ENCODE measurements around the gene WBP2. TPM values are rescaled to one million over a fixed set of nuclear protein-coding genes. Genes with fewer than 3 reads are reported as not detected.

The WBP2 gene
- total and polyA plus RNA-seq, 5 donors from 2014 or later = 77.7 to 118 (median 92.2) TPM

GRCh38 chr17:75844530-75845057 lies 10.5 kb downstream of the WBP2 start:
- peak overlapping the region; percentile 41 for H3K4me3 ChIP-seq (ENCODE audit: low read depth, low read length)
- H3K4me1 Mint-ChIP-seq = peaks cover 3 to 37% (median 10%) of the 10 kb centered on the region in 4 donors
- no peaks in the 10 kb centered on the region for H3K9me3 Mint-ChIP-seq
- H3K27ac ChIP-seq (ENCODE audit: insufficient read depth, low read length, poor library complexity, severe bottlenecking) = peak overlapping the region; percentile 91
- peaks cover 11% of the 10 kb centered on the region for H3K36me3 Mint-ChIP-seq
- ATAC-seq (ENCODE audit: low read depth in 2 of 2) (peak in 1 of 2 donors; percentile 2), DNase-seq (peak in 1 of 3 donors; percentile 54)
- H3K36me3 ChIP-seq (ENCODE audit: control insufficient read depth, insufficient read depth, low read length) = peaks cover 54% of the 10 kb centered on the region
- peak overlapping the region in 2 of 3 donors; percentile 91 to 98 for H3K27ac Mint-ChIP-seq
- no peaks in the 10 kb centered on the region for H3K27me3 ChIP-seq (ENCODE audit: control insufficient read depth, insufficient read depth, low read length)
- H3K9me3 ChIP-seq (ENCODE audit: control insufficient read depth in 2 of 2, low read length in 2 of 2) = no peaks in the 10 kb centered on the region
- peak overlapping the region; percentile 91 to 96 (median 94) for H3K4me3 Mint-ChIP-seq
- no peaks in the 10 kb centered on the region for H3K27me3 Mint-ChIP-seq
- peaks cover 43% of the 10 kb centered on the region for H3K4me1 ChIP-seq (ENCODE audit: control insufficient read depth, insufficient read depth, low read length, poor library complexity, severe bottlenecking)

DNA sequence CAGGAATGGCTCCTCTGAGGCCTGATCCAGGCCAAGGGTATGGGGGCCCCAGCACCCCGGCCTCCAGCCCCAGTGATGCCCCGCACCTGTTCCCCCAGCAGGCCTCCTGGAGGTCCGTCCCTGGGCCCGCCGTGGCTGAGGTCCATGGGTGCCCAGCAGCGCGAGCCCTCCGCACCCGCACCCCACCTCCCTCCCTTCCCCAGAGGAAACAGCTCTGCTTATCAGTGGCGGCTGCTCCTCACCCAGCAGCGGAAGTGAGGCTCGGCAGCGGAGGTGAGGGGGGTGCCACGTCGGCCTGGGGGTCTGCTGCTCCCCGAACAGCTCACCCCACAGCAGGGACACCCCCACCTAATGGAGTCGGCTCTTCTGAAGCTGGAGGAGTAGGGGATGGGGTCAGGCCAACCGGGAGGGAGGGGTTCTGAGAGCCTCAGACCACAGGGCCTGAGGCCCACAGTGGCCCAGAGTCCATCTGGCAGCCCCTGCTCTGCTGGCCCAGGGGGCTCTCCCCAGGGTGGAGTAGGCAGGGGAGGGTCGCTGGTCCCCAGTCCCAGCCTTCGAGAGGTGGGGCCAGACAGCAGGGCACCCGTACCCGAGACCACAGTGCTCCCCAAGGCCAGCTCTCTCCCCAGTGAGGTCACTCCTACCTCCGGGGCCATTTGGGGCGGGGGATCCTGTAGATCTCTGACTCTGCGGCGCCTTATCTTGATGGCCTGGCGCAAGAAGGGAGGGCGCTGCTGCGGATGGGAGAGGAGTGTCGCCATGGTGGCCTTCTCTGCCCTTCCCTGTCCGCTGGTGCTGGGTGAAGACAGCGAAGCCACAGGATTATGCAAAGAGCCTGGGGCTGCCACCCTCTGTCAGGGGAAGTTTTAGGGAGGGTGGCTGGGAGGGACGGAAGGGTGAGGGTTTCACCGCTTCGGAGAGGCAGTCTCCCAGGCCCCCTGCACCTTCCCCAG lies 11.3 kb downstream of the WBP2 start, which contains the start of gene UNC13D:
TSS of gene UNC13D (minus strand) at position 828 of the 953 bp plus-strand sequence. CDS start at position 761, 67 bp downstream.
- peak within 1 kb of the TSS; percentile 91 for H3K27ac ChIP-seq (ENCODE audit: insufficient read depth, low read length, poor library complexity, severe bottlenecking)
- peaks cover 42% of the 10 kb centered on the region for H3K4me1 ChIP-seq (ENCODE audit: control insufficient read depth, insufficient read depth, low read length, poor library complexity, severe bottlenecking)
- no peaks in the 10 kb centered on the region for H3K9me3 Mint-ChIP-seq
- H3K36me3 ChIP-seq (ENCODE audit: control insufficient read depth, insufficient read depth, low read length) = peaks cover 51% of the 10 kb centered on the region
- H3K27me3 ChIP-seq (ENCODE audit: control insufficient read depth, insufficient read depth, low read length) = no peaks in the 10 kb centered on the region
- peak within 1 kb of the TSS; percentile 91 to 98 (median 97) for H3K27ac Mint-ChIP-seq
- peak within 1 kb of the TSS; percentile 69 for H3K4me3 ChIP-seq (ENCODE audit: low read depth, low read length)
- H3K36me3 Mint-ChIP-seq = peaks cover 7% of the 10 kb centered on the region
- H3K27me3 Mint-ChIP-seq = no peaks in the 10 kb centered on the region
- no peaks in the 10 kb centered on the region for H3K9me3 ChIP-seq (ENCODE audit: control insufficient read depth in 2 of 2, low read length in 2 of 2)
- peak within 1 kb of the TSS; percentile 91 to 96 (median 94) for H3K4me3 Mint-ChIP-seq
- peaks cover 3 to 38% (median 8%) of the 10 kb centered on the region in 4 donors for H3K4me1 Mint-ChIP-seq
- DNase-seq (peak; percentile 52 to 78 (median 71)), ATAC-seq (ENCODE audit: low read depth in 2 of 2) (peak; percentile 76 to 79)

GRCh38 chr17:75842963-75843576 lies 12.1 kb downstream of the WBP2 start:
- DNase-seq = peak in 2 of 3 donors; percentile 15 to 69
- peaks cover 47% of the 10 kb centered on the region for H3K36me3 ChIP-seq (ENCODE audit: control insufficient read depth, insufficient read depth, low read length)
- peaks cover 39% of the 10 kb centered on the region for H3K4me1 ChIP-seq (ENCODE audit: control insufficient read depth, insufficient read depth, low read length, poor library complexity, severe bottlenecking)
- peak overlapping the region; percentile 69 for H3K4me3 ChIP-seq (ENCODE audit: low read depth, low read length)
- Mint-ChIP-seq H3K27me3 (no peaks in the 10 kb centered on the region), H3K4me3 (peak overlapping the region; percentile 91 to 96 (median 94)), H3K4me1 (peaks cover 0 to 34% (median 2%) of the 10 kb centered on the region in 4 donors), H3K9me3 (no peaks in the 10 kb centered on the region), H3K27ac (peak overlapping the region; percentile 87 to 97 (median 91)), H3K36me3 (no peaks in the 10 kb centered on the region)
- no peaks in the 10 kb centered on the region for H3K9me3 ChIP-seq (ENCODE audit: control insufficient read depth in 2 of 2, low read length in 2 of 2)
- peak overlapping the region; percentile 91 for H3K27ac ChIP-seq (ENCODE audit: insufficient read depth, low read length, poor library complexity, severe bottlenecking)
- no peaks in the 10 kb centered on the region for H3K27me3 ChIP-seq (ENCODE audit: control insufficient read depth, insufficient read depth, low read length)
- peak; percentile 25 to 36 for ATAC-seq (ENCODE audit: low read depth in 2 of 2)

- Mint-ChIP-seq H3K27ac (peak overlapping the region in 2 of 3 donors; percentile 42 to 56), H3K36me3 (no peaks in the 10 kb centered on the region), H3K27me3 (no peaks in the 10 kb centered on the region), H3K4me3 (peak overlapping the region; percentile 44 to 94 (median 88)), H3K9me3 (no peaks in the 10 kb centered on the region), H3K4me1 (peaks cover 0 to 34% (median 0%) of the 10 kb centered on the region in 4 donors)
- Histone ChIP-seq H3K27me3 (ENCODE audit: control insufficient read depth, insufficient read depth, low read length) (no peaks in the 10 kb centered on the region), H3K27ac (ENCODE audit: insufficient read depth, low read length, poor library complexity, severe bottlenecking) (peak overlapping the region; percentile 91), H3K9me3 (ENCODE audit: control insufficient read depth in 2 of 2, low read length in 2 of 2) (no peaks in the 10 kb centered on the region), H3K4me3 (ENCODE audit: low read depth, low read length) (peak overlapping the region; percentile 42), H3K4me1 (ENCODE audit: control insufficient read depth, insufficient read depth, low read length, poor library complexity, severe bottlenecking) (peaks cover 39% of the 10 kb centered on the region), H3K36me3 (ENCODE audit: control insufficient read depth, insufficient read depth, low read length) (peaks cover 46% of the 10 kb centered on the region)
- DNase-seq = no peak
- ATAC-seq (ENCODE audit: low read depth in 2 of 2) = no peak
Observed at GRCh38 chr17:75842411-75842810, 12.7 kb downstream of the WBP2 start.

DNA sequence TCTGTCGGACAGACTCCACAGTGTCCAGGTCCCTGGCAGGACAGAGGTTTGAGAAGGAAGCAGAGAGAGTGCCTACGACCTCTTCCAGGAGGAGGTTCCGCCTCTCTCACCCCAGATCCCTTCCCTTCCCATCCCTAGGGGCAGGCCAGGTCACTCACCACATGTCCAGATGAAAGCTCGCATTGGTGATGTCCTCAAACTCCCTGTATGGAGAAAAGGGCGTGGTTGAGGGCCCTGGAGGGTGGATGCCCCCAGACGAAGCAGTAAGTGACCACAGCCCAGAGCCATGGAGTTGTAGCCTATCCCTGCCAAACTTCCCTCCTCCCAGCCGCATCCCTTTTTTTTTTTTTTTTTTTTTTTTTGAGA lies 14.4 kb downstream of the WBP2 start:
- Mint-ChIP-seq H3K27me3 (no peaks in the 10 kb centered on the region), H3K4me1 (peaks cover 0 to 32% (median 0%) of the 10 kb centered on the region in 4 donors), H3K36me3 (no peaks in the 10 kb centered on the region), H3K27ac (peak overlapping the region in 1 of 3 donors; percentile 36), H3K9me3 (no peaks in the 10 kb centered on the region), H3K4me3 (peak overlapping the region in 2 of 4 donors; percentile 33 to 54)
- Histone ChIP-seq H3K27me3 (ENCODE audit: control insufficient read depth, insufficient read depth, low read length) (no peaks in the 10 kb centered on the region), H3K36me3 (ENCODE audit: control insufficient read depth, insufficient read depth, low read length) (peaks cover 45% of the 10 kb centered on the region), H3K27ac (ENCODE audit: insufficient read depth, low read length, poor library complexity, severe bottlenecking) (no peak overlapping the region), H3K4me3 (ENCODE audit: low read depth, low read length) (no peak overlapping the region), H3K9me3 (ENCODE audit: control insufficient read depth in 2 of 2, low read length in 2 of 2) (no peaks in the 10 kb centered on the region), H3K4me1 (ENCODE audit: control insufficient read depth, insufficient read depth, low read length, poor library complexity, severe bottlenecking) (peaks cover 39% of the 10 kb centered on the region)
- ATAC-seq (ENCODE audit: low read depth in 2 of 2) = no peak
- DNase-seq = no peak

GRCh38 chr17:75839942-75840798 lies 15.0 kb downstream of the WBP2 start:
- Histone ChIP-seq H3K27me3 (ENCODE audit: control insufficient read depth, insufficient read depth, low read length) (no peaks in the 10 kb centered on the region), H3K36me3 (ENCODE audit: control insufficient read depth, insufficient read depth, low read length) (peaks cover 46% of the 10 kb centered on the region), H3K27ac (ENCODE audit: insufficient read depth, low read length, poor library complexity, severe bottlenecking) (no peak overlapping the region), H3K4me3 (ENCODE audit: low read depth, low read length) (no peak overlapping the region), H3K4me1 (ENCODE audit: control insufficient read depth, insufficient read depth, low read length, poor library complexity, severe bottlenecking) (peaks cover 36% of the 10 kb centered on the region), H3K9me3 (ENCODE audit: control insufficient read depth in 2 of 2, low read length in 2 of 2) (no peaks in the 10 kb centered on the region)
- Mint-ChIP-seq H3K36me3 (no peaks in the 10 kb centered on the region), H3K9me3 (no peaks in the 10 kb centered on the region), H3K27ac (no peak overlapping the region), H3K4me1 (peaks cover 0 to 26% (median 0%) of the 10 kb centered on the region in 4 donors), H3K4me3 (peak overlapping the region in 1 of 4 donors; percentile 47), H3K27me3 (no peaks in the 10 kb centered on the region)
- DNase-seq = no peak
- no peak for ATAC-seq (ENCODE audit: low read depth in 2 of 2)

DNA sequence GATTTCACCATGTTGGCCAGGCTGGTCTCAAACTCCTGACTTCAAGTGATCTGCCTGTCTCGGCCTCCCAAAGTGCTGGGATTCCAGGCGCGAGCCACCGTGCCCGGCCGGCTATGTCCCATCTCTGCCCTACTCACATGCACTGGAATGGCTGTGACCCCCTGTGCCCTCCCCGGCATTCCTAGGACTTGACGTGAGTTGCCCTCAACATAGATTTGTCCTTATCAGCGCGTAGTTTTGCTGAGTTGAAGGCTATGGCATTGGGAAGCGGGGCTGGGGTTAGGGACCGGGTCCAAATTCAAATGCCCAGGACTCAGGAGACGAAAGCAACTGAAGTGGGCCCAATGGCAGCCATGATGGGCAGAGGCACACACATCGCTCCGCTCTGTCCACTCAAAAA lies 16.7 kb downstream of the WBP2 start:
- no peak for ATAC-seq (ENCODE audit: low read depth in 2 of 2)
- DNase-seq = no peak
- peaks cover 61% of the 10 kb centered on the region for H3K36me3 ChIP-seq (ENCODE audit: control insufficient read depth, insufficient read depth, low read length)
- Mint-ChIP-seq H3K4me1 (peaks cover 1 to 31% (median 9%) of the 10 kb centered on the region in 4 donors), H3K9me3 (no peaks in the 10 kb centered on the region), H3K27me3 (no peaks in the 10 kb centered on the region), H3K27ac (no peak overlapping the region), H3K4me3 (peak overlapping the region in 1 of 4 donors; percentile 21), H3K36me3 (peaks cover 1% of the 10 kb centered on the region)
- H3K4me3 ChIP-seq (ENCODE audit: low read depth, low read length) = no peak overlapping the region
- no peaks in the 10 kb centered on the region for H3K9me3 ChIP-seq (ENCODE audit: control insufficient read depth in 2 of 2, low read length in 2 of 2)
- H3K4me1 ChIP-seq (ENCODE audit: control insufficient read depth, insufficient read depth, low read length, poor library complexity, severe bottlenecking) = peaks cover 31% of the 10 kb centered on the region
- no peak overlapping the region for H3K27ac ChIP-seq (ENCODE audit: insufficient read depth, low read length, poor library complexity, severe bottlenecking)
- no peaks in the 10 kb centered on the region for H3K27me3 ChIP-seq (ENCODE audit: control insufficient read depth, insufficient read depth, low read length)

All from CD4-positive, CD25-positive, alpha-beta regulatory T cell (primary cell).